ENCODE results near the gene SLC26A4. TPM values are rescaled to one million over a fixed set of nuclear protein-coding genes. Genes with fewer than 3 reads are reported as not detected.
A peak's percentile ranks its signal among the peaks of the same experiment; 100 is the strongest.

The SLC26A4 gene
- total and polyA plus RNA-seq, 10 donors: 0.09 to 0.75 (median 0.29) TPM

DNA sequence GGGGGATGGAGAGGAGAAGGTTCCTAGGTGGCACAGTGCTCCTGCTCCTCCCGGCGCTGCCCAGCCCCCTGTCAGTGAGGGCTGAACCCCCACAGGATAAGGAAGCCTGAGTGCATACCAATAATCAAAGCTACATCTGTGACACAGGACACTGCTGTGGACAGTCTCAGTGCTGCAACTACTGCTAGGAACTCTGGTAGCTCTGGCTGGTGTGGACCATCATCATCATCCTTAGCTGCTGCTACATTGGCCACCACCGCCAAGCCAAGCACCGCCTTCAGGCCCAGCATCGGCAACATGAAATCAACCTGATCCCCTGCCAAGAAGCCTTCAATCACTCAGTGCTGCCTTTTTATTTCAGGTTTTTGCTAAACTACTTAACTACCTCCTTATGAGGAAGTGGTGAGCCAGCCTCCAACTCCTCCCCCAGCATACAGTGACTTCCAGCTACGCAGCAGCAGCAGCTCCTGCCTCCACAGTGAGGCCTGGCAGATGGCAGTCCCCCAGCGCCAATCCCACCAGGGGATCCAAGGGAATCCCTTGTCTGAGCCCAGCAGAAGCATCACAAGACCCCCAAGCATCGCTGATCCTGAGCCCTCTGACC, 32.1 kb upstream of the SLC26A4 start:
- peak; percentile 83 for DNase-seq
- WGBS, 5 donors: 56 to 82% (median 65%) methylated on average over 5 to 8 of the region's 8 CpGs
- intact Hi-C loops (cut with DNase I; ENCODE audit: low total_unique reads): no loop called here
- H3K9me3 ChIP-seq: peaks cover 0 to 4% (median 0%) of the 10 kb centered on the region in 8 donors
- no peak for TF ChIP-seq POLR2AphosphoS5 (IDR thresholded peaks at IDR 0.05)
- TF ChIP-seq POLR2A (IDR thresholded peaks at IDR 0.05): no peak
- peaks cover 0 to 14% (median 0%) of the 10 kb centered on the region in 6 donors for H3K36me3 ChIP-seq
- H3K27me3 ChIP-seq (replicated peaks in 1 of 7): no peaks in the 10 kb centered on the region
- peak overlapping the region in 2 of 8 donors; percentile 21 to 31 for H3K27ac ChIP-seq
- H3K4me3 ChIP-seq: no peak overlapping the region
- H3K4me1 ChIP-seq: peaks cover 0 to 20% (median 6%) of the 10 kb centered on the region in 6 donors

- Histone ChIP-seq H3K4me3 (no peak overlapping the region), H3K9me3 (peaks cover 0 to 4% (median 0%) of the 10 kb centered on the region in 8 donors), H3K27me3 (replicated peaks in 1 of 7) (no peaks in the 10 kb centered on the region), H3K36me3 (peaks cover 0 to 13% (median 0%) of the 10 kb centered on the region in 6 donors), H3K27ac (no peak overlapping the region), H3K4me1 (peaks cover 0 to 21% (median 6%) of the 10 kb centered on the region in 6 donors)
- TF ChIP-seq POLR2AphosphoS5 (IDR thresholded peaks at IDR 0.05) (no peak), POLR2A (IDR thresholded peaks at IDR 0.05) (no peak), CTCF (IDR thresholded peaks at IDR 0.05 in 8 of 11, conservative IDR thresholded peaks at IDR 0.05 in 3 of 11) (no peak)
- intact Hi-C loops (cut with DNase I; ENCODE audit: low total_unique reads): no loop called here
- no peak for DNase-seq
- WGBS, 5 donors: 91 to 95% (median 92%) methylated on average over 8 of the region's 8 CpGs
Measured at GRCh38 chr7:107630342-107630741, 30.3 kb upstream of the SLC26A4 start.

DNA sequence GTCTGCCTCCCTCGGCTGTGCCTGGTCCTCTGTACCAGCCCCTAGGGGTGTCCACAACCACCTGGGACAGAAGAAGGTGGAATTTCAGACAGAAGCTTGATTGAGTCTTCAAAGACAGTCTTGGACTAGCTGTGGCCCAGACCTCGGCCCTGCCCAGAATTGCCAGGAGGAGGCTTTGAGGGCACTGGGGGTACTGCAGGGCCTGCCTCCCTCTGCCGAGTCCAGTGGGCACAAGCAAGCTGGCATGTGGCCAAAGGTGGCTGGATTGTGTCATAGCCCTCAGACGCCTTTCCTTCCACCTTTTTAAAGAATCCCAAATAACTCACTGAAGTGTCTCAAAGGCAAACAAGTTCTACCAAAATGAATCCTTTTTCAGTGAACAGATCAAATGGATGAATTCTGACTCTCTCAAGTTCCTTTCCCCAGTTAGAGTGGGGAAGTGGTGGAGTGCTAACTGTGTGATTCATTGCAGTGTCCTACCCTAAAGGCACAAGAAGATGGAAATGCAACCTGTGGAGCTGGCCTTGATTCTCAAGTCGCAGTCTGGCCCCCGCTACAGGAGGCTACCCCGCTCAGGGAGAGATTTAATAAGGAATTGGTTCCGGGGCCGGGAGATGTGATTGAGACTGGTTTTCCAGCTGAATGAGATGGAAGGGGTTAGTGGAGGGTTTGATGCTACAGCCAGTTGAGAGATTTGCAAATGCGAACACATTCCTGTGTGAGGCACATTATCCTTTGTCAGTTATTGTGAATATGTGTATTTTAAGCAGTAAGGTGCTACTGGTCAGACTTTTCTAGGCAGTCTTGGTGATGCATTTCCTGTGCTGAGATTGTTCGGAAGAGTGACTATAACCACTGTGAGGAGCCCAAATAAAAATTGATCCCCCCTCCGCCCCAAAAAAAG, 28.8 kb upstream of the SLC26A4 start:
- 86 to 93% (median 91%) methylated on average over 12 of the region's 12 CpGs for WGBS, 5 donors
- H3K9me3 ChIP-seq: peaks cover 0 to 4% (median 0%) of the 10 kb centered on the region in 8 donors
- H3K27me3 ChIP-seq (replicated peaks in 1 of 7): no peaks in the 10 kb centered on the region
- H3K27ac ChIP-seq: no peak overlapping the region
- H3K4me1 ChIP-seq: peaks cover 0 to 21% (median 6%) of the 10 kb centered on the region in 6 donors
- H3K36me3 ChIP-seq: peaks cover 0 to 13% (median 0%) of the 10 kb centered on the region in 6 donors
- no peak for DNase-seq
- TF ChIP-seq POLR2A (IDR thresholded peaks at IDR 0.05) (no peak), CTCF (IDR thresholded peaks at IDR 0.05 in 8 of 11, conservative IDR thresholded peaks at IDR 0.05 in 3 of 11) (no peak), POLR2AphosphoS5 (IDR thresholded peaks at IDR 0.05) (no peak)
- H3K4me3 ChIP-seq: no peak overlapping the region
- intact Hi-C loops (cut with DNase I; ENCODE audit: low total_unique reads): no loop called here

DNA sequence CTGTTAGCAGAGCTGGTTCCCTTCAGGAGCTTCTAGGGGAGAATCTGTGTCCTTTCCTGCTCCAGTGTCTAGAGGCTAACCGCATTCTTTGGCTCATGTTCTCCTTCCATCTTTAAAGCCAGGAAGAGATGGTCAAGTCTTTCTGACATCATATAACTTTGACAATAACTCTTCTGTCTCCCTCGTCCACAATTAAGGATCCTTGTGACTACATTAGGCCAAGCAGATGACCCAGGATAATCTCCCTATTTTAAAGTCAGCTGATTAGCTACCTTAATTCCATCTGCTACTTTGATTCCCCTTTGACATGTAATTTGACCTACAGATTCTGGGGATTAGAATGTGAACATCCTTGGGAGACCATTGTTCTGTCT, 28.1 kb upstream of the SLC26A4 start:
- H3K4me3 ChIP-seq: no peak overlapping the region
- no peaks in the 10 kb centered on the region for H3K9me3 ChIP-seq
- intact Hi-C loops (cut with DNase I; ENCODE audit: low total_unique reads): no loop called here
- no peak for DNase-seq
- peaks cover 0 to 13% (median 0%) of the 10 kb centered on the region in 6 donors for H3K36me3 ChIP-seq
- TF ChIP-seq CTCF (IDR thresholded peaks at IDR 0.05 in 8 of 11, conservative IDR thresholded peaks at IDR 0.05 in 3 of 11) (no peak), POLR2AphosphoS5 (IDR thresholded peaks at IDR 0.05) (no peak), POLR2A (IDR thresholded peaks at IDR 0.05) (no peak)
- 90 to 94% (median 91%) methylated on average over 2 of the region's 2 CpGs for WGBS, 5 donors
- H3K27me3 ChIP-seq (replicated peaks in 1 of 7): no peaks in the 10 kb centered on the region
- H3K27ac ChIP-seq: no peak overlapping the region
- H3K4me1 ChIP-seq: peaks cover 0 to 21% (median 6%) of the 10 kb centered on the region in 6 donors

Data from spleen (tissue), 11 donors.